ENCODE measurements around the gene CDA.
"Not testable (repeated sequence)": the region's sequence is repeated elsewhere in the genome, so short reads cannot be mapped to it uniquely, and the experiment has no call there.

Gene CDA

DNA sequence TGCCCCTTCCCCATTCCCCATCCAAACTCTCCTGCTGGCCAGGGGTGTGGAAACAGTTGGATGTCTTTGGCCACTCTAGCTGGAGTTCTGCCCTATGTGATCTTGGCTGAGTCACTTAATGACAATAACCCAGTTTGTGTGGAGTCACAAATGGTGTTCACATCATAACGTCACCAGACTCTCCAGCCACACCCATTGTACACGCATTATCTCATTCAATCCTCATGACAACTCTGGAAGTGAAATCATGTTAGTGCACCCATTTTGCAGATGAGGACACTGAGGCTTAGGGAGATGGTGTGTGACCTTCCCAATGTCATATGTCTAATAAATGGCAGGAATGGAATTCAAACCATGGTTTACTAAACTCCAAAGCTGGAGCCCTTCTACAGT lies 1.2 kb upstream of the CDA start:
- DNase-seq = no peak

- no peak for DNase-seq
Measured at GRCh38 chr1:20589331-20590278, 708 bp downstream of the CDA start.

DNA sequence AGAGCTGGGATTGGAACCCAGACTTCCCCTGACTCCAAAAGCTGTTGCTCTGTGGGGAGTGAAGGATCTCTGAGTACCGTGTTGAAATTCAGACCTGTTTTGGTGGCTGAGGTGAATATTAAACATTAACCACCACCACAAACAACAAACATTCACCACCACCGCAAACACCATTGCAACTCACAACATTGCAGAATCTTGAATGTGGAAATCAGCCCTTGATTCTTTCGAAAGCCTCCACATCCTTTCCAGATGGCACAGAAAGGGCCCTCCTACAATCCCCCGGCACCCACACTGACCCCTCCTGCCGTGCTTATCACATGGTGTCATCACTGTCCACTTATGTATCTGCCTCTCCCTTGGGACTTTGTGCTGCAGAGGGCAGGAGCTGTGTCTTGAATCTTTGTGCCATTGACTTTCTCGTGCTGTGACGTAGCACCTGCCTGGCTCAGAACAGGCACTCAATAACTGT lies 1.4 kb downstream of the CDA start:
- no peak for DNase-seq

GRCh38 chr1:20593756-20594155 lies 4.9 kb downstream of the CDA start:
- no peak for DNase-seq

- no peak for DNase-seq
Measured at GRCh38 chr1:20594746-20595145, 5.8 kb downstream of the CDA start.

- DNase-seq = no peak
Measured at GRCh38 chr1:20596106-20596505, 7.2 kb downstream of the CDA start.

GRCh38 chr1:20597650-20598049 lies 8.8 kb downstream of the CDA start:
- no peak for DNase-seq

- DNase-seq = no peak
Measured at GRCh38 chr1:20600156-20600555, 11.3 kb downstream of the CDA start.

DNA sequence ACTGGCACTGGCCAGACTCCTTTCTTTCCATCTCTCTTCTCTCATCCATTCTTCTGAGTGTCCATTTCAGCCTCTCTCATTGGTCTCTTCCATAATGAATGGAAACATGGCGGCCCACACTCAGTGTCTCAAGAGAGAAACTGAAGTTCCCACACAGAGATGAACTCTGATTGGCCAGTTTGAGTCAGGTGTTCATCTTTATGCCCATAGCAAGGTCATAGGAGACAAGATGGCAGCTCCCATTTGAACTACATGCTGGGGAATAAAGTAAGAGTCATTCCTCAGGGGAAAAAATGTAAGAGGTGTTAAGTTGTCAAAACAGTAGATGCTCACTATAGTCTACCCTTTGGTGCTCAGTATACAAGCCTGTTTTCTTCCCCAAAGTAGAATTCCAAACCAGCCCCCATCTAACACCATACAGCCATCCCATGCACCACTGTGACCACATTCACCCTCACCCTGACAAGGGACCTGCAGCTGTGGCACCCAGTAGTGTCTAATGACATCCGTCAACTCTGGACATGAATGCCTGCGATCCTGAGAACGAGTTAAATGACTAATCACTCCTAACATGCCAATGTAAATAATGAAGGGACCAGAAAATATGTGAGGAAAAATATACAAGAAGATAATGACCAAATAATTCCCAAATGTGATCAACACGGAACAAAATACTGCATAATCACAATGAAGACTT lies 12.4 kb downstream of the CDA start:
- DNase-seq = no peak

DNA sequence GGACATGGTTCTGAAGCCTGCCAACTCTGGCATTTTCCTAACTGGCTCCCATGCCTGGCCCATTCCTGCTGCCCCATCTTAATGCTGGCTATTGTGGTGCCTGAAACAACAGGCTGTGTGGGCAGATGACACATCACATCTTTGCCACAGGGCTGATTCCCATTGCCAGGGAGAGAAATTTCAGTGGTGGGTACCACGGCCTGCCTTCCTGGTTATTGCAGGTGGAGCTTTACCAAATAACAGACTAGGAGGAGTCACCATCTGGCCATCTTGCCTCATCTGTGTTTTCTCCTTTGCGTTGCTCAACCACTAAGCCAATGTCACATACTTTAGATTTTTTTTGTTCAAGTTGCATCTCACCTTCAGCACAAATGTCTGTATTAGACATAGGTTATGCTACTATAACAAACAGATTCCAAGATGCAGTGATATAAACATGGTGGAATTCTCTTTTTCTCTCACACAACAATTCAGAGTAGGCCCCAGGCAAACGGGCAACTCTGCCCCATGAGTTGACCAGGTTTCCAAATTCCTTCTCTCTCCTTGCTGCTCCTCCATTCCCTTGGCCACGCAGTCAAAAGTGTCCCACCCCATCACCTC lies 14.1 kb downstream of the CDA start:
- DNase-seq = no peak

DNA sequence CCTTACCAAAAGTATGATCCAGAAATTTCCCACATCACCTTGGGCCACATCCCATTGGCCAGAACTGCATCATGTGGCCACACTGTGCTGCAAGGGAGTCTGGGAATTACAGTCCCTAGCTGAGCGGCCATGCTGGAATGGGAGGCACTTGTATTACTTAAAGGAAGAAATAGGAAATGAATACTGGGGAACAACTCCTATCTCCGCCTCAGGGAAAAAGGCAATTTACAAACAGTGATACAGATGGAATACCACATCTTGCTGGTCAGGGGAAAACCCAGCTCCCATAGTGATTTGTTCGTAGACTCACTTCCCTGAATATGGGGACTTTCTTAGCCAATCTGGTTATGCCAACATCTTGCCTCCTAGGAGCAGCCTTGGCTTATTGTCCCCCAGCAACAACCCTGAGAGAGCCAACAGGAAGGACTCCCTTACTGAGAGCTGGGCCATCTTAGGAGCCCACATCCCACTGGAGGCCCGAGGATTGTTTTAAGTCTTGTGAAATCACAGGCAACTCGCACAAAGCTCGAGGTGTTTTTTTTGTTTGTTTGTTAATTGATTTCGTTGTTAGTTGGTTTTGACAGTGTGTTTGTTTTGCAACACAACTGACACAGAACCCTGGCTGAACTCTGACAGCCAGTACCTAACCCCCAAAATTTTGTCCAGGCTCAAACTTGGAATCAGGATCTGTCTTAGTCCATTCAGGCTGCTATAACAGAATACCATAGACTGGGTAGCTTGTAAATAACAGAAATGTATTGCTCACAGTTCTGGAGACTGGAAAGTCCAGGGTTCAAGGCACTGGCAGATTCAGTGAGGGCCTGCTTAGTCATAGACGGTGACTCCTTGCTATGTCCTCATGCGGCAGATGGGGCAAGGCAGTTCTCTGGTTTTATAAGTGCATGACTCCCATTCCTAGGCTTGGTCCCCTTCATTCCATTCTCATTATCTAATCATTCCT lies 14.9 kb downstream of the CDA start:
- no peak for DNase-seq

- no peak for DNase-seq
Measured at GRCh38 chr1:20604678-20605077, 15.8 kb downstream of the CDA start.

GRCh38 chr1:20606801-20607570 lies 18.1 kb downstream of the CDA start:
- not testable (repeated sequence) for DNase-seq

DNA sequence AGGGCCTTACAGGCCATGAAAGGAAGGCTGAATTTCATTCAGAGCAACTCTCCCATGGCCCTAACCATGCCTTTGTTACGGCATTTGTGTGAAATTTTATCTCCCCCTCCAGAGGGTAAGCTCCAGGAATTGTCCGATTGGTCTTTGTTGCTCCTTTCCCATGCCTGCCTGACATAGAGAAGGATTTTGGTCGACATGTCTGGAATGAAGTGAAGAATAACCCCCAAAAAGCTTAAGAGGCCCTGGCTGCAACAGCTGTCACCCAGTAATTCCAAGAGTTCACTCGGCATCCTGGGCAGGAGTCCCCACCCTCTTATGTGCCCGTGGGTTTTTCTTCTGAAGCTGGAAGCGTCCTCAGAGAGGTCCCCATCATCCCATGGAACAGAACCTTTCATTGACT lies 20.6 kb downstream of the CDA start:
- DNase-seq = no peak

GRCh38 chr1:20610970-20611369 lies 22.1 kb downstream of the CDA start:
- DNase-seq = no peak

GRCh38 chr1:20611652-20612051 lies 22.8 kb downstream of the CDA start:
- DNase-seq = no peak

GRCh38 chr1:20612221-20612746 lies 23.4 kb downstream of the CDA start:
- DNase-seq = no peak

DNA sequence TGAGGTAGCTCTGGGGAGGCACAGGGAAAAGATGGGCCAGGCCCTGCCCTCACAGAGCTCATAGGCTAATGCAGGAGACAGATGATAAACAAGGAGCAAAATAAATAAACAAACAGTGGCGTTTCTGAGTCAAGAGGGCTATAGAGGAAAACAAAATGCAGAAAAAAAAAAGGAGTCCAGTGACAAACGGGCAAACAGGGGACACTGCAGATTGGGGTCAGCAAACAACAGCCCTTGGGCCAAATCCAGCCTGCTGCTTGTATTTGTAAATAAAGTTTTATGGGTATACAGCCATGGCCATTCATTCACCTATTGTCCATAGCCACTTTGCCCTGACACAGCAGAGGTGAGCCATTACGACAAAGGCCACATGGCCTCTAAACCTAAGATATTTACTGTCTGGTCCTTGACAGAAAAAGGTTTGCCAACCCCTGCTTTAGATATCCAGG lies 25.3 kb downstream of the CDA start:
- DNase-seq = no peak

- DNase-seq = no peak
Measured at GRCh38 chr1:20615946-20616846, 27.3 kb downstream of the CDA start.

DNA sequence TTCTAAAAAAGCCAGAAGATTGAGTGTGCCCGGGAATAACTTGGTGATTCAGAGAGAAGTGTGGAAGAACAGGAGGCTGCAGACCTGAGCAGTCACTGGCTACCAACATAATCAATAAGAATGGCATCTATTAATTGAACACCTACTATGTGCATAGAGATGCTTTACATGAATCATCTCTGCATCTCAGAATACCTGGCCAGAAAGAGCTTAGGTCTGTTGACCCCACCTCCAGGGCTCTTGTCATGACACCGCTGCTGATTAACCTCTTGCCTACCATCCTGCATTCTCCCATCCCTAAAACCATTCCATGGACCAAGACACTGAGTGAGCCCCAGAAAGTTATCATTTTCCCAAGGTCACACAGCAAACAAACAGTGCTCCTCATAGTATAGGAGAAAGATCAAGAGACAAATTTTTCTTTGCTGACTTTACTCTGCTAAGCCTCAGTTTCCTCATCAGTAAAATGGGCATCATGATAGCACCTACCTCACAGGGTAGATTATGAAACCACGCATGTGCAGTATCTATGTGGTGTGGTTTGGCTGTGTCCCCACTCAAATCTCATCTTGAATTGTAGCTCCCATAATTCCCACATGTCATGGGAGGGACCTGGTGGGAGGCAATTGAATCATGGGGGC lies 28.1 kb downstream of the CDA start:
- DNase-seq = no peak
